Stimulated activated naive CD8-positive, alpha-beta T cell treated with anti-CD3 and anti-CD28 coated beads, Interleukin-15, Interleukin-2, amounts not matched to agents 100 ng/mL and 50 ng/mL, for 24 hours (primary cell): ENCODE measurements around the gene MKRN2OS.

ENCODE experiments used
- H3K27ac Mint-ChIP-seq: one replicate; pipeline ENCODE4 v1.8.0; 2021; ENCODE audit warnings: mild to moderate bottlenecking, mixed read lengths
- H3K27me3 Mint-ChIP-seq: one replicate; pipeline ENCODE4 v1.8.0; 2021; ENCODE audit warnings: mixed read lengths
- H3K36me3 Mint-ChIP-seq: one replicate; pipeline ENCODE4 v1.8.0; 2021; ENCODE audit warnings: low read depth, mixed read lengths
- H3K4me1 Mint-ChIP-seq: one replicate; pipeline ENCODE4 v1.8.0; 2021; ENCODE audit warnings: low read depth, mixed read lengths
- H3K4me3 Mint-ChIP-seq: one replicate; pipeline ENCODE4 v1.8.0; 2021; ENCODE audit warnings: mild to moderate bottlenecking, mixed read lengths
- H3K9me3 Mint-ChIP-seq: one replicate; pipeline ENCODE4 v1.8.0; 2021; ENCODE audit warnings: mixed read lengths

MKRN2OS gene

GRCh38 chr3:12512534-12513118 lies 32.7 kb downstream of the MKRN2OS start:
- Mint-ChIP-seq H3K4me1 (no peaks in the 10 kb centered on the region), H3K27me3 (no peaks in the 10 kb centered on the region), H3K27ac (no peak overlapping the region), H3K4me3 (no peak overlapping the region), H3K36me3 (peaks cover 51% of the 10 kb centered on the region), H3K9me3 (no peaks in the 10 kb centered on the region)

GRCh38 chr3:12509466-12509865 lies 35.8 kb downstream of the MKRN2OS start:
- Mint-ChIP-seq H3K27me3 (no peaks in the 10 kb centered on the region), H3K27ac (no peak overlapping the region), H3K36me3 (peaks cover 60% of the 10 kb centered on the region), H3K4me1 (no peaks in the 10 kb centered on the region), H3K4me3 (no peak overlapping the region), H3K9me3 (no peaks in the 10 kb centered on the region)

- Mint-ChIP-seq H3K27ac (no peak overlapping the region), H3K36me3 (peaks cover 62% of the 10 kb centered on the region), H3K4me1 (no peaks in the 10 kb centered on the region), H3K27me3 (no peaks in the 10 kb centered on the region), H3K9me3 (no peaks in the 10 kb centered on the region), H3K4me3 (no peak overlapping the region)
Observed at GRCh38 chr3:12508291-12508700, 37.0 kb downstream of the MKRN2OS start.

DNA sequence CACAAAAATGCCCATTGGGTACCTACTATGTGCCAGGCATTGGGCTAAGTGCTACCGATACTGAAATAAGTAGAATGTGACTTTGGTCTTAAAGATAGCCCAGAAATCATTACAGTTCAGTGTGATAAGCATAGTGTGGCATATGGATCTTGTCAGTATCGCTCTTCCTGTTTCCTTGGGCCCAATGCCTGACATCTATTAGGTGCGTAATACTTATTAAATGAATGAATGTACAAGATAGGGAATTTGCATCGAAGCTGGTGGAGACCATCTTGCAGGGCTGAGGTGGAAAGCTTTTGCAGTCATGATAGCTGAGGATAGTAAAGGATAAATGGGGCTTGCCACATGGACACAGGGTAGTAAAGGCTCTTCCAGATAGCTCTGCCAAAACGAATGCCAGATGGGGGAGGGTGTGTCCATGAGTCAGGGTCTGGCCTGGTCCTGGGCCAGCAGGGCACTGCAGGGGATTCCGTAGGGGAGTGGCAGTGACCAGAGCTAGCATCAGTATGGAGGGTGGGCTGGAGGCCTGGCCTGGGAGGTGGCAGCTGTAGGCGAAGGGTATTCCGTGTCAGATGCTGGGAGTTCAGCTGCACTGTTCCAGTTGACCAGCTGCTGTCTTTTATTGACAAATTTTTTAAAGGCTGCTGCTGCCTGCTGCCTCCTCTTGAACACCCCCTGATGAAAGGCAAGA lies 37.6 kb downstream of the MKRN2OS start:
- Mint-ChIP-seq H3K36me3 (peaks cover 63% of the 10 kb centered on the region), H3K27ac (no peak overlapping the region), H3K4me3 (no peak overlapping the region), H3K4me1 (no peaks in the 10 kb centered on the region), H3K9me3 (no peaks in the 10 kb centered on the region), H3K27me3 (no peaks in the 10 kb centered on the region)

GRCh38 chr3:12506201-12506709 lies 39.0 kb downstream of the MKRN2OS start:
- no peaks in the 10 kb centered on the region for H3K9me3 Mint-ChIP-seq
- no peaks in the 10 kb centered on the region for H3K4me1 Mint-ChIP-seq
- H3K27me3 Mint-ChIP-seq = no peaks in the 10 kb centered on the region
- peaks cover 62% of the 10 kb centered on the region for H3K36me3 Mint-ChIP-seq
- H3K4me3 Mint-ChIP-seq = no peak overlapping the region
- no peak overlapping the region for H3K27ac Mint-ChIP-seq

DNA sequence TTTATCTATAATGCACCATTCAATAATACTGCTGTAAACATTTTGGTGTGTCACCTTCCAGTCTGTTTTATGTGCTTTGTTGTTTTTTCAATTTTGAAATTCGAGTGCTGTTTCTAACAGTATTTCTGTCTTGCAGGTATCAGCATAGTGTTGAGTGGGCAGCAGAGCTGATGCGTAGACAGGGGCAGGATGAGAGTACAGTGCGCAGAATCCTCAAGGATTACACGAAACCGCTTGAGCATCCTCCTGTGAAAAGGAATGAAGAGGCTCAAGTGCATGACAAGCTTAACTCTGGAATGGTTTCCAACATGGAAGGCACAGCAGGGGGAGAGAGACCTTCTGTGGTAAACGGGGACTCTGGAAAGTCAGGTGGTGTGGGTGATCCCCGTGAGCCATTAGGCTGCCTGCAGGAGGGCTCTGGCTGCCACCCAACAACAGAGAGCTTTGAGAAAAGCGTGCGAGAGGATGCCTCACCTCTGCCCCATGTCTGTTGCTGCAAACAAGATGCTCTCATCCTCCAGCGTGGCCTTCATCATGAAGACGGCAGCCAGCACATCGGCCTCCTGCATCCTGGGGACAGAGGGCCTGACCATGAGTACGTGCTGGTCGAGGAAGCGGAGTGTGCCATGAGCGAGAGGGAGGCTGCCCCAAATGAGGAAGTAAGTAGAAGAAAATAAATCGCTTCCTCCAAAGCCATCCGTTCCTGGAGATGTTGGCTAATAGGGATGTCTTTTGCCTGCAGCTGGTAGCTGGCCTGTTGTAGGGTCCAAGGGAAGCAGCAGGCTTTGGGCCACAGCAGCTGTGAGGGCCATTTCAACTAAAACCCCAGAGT lies 42.0 kb downstream of the MKRN2OS start:
- no peak overlapping the region for H3K4me3 Mint-ChIP-seq
- H3K4me1 Mint-ChIP-seq = no peaks in the 10 kb centered on the region
- H3K27ac Mint-ChIP-seq = no peak overlapping the region
- H3K27me3 Mint-ChIP-seq = no peaks in the 10 kb centered on the region
- H3K9me3 Mint-ChIP-seq = no peaks in the 10 kb centered on the region
- peaks cover 69% of the 10 kb centered on the region for H3K36me3 Mint-ChIP-seq

- no peaks in the 10 kb centered on the region for H3K27me3 Mint-ChIP-seq
- no peaks in the 10 kb centered on the region for H3K4me1 Mint-ChIP-seq
- H3K9me3 Mint-ChIP-seq = no peaks in the 10 kb centered on the region
- H3K27ac Mint-ChIP-seq = no peak overlapping the region
- peaks cover 82% of the 10 kb centered on the region for H3K36me3 Mint-ChIP-seq
- H3K4me3 Mint-ChIP-seq = no peak overlapping the region
Observed at GRCh38 chr3:12501360-12502020, 43.8 kb downstream of the MKRN2OS start.

GRCh38 chr3:12499474-12499873 lies 45.8 kb downstream of the MKRN2OS start:
- no peak overlapping the region for H3K27ac Mint-ChIP-seq
- no peaks in the 10 kb centered on the region for H3K9me3 Mint-ChIP-seq
- no peaks in the 10 kb centered on the region for H3K27me3 Mint-ChIP-seq
- H3K36me3 Mint-ChIP-seq = peaks cover 82% of the 10 kb centered on the region
- no peaks in the 10 kb centered on the region for H3K4me1 Mint-ChIP-seq
- H3K4me3 Mint-ChIP-seq = no peak overlapping the region

DNA sequence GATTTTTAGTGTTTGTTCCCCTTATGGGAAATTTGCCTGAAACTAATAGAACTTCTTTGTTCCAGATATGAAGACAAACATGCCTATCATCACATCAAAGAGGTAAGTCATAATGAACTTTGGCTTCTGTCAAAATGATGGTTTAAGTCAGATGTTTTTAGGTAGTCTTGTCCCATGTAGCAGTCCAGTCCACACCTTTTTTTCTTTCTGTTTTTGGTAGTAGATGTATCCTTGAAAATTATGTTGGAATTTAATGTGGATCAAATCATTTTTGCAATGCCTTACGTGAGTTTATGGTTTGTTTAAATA lies 48.9 kb downstream of the MKRN2OS start:
- Mint-ChIP-seq H3K36me3 (peaks cover 82% of the 10 kb centered on the region), H3K9me3 (no peaks in the 10 kb centered on the region), H3K4me3 (no peak overlapping the region), H3K4me1 (no peaks in the 10 kb centered on the region), H3K27me3 (no peaks in the 10 kb centered on the region), H3K27ac (no peak overlapping the region)

DNA sequence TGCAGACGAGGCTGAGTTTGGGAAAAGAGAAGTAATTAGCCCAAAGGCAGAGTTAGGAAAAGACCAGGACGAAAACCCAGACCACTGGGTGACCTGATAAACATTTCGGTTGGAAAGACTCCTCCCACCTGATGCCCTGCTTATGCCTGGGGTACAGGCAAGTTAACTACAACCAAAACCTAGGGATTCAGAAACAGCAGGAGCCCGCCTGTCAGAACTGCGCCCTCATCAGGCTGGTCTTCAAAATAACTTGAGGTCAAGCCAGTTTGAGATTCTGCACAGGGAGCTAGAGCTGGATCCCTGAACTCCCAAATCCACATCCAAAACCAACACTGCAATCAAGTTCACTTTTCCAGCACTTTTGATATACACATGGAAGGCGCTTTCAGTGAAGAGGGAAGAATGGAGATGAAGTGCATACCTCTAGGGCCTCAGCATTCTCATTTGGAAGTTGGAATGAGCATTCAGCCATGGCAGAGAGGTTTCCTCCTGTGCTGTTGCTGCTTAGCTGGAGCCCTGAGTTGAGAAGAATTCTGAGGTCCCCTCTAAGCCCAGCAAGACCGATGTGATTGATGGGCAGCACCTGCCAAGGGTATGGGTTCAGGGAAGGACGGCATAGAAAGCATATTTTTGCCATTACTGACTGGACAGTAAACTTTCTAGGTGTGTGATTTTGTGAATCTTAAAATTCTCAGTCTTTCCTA lies 49.4 kb downstream of the MKRN2OS start:
- peaks cover 82% of the 10 kb centered on the region for H3K36me3 Mint-ChIP-seq
- no peak overlapping the region for H3K4me3 Mint-ChIP-seq

DNA sequence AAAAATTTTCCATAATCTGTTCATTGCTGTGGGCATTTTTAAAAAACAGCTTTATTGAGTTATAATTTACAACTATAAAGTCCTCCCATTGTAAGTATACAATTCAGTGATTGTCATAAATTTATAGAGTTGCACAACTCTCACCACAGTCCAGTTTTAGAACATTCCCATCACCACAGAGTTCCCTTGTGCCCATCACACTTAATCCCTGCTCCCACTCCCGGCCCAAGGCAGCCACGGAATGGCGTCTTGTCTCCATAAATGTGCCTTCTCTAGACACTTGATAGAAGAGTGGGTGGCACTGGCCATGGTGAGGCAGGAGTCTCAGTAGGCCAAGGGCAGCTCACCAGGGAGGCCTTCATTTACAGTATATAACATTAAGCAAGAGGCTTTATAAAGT lies 54.8 kb downstream of the MKRN2OS start:
- no peaks in the 10 kb centered on the region for H3K27me3 Mint-ChIP-seq

More for the DNA sequence above, 49.4 kb downstream of the MKRN2OS start:
- Mint-ChIP-seq H3K9me3 (no peaks in the 10 kb centered on the region), H3K27me3 (no peaks in the 10 kb centered on the region), H3K27ac (no peak overlapping the region), H3K4me1 (no peaks in the 10 kb centered on the region)

DNA sequence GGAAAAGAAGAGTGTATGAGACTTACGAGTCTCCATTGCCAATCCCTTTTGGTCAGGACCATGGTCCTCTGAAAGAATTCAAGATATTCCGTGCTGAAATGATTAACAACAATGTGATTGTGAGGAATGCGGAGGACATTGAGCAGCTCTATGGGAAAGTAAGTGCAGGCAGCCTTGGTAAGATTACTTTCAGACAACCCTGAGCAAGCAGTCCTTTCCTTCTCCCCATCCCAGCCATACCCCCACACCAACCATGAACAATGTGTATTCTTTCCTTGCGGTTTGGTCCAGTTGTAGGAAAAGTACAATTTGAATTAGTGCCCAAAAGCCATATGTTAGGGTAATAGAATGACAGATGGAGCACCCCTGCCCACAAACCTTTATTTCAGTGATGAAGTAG lies 55.5 kb downstream of the MKRN2OS start:
- Mint-ChIP-seq H3K36me3 (peaks cover 69% of the 10 kb centered on the region), H3K27me3 (no peaks in the 10 kb centered on the region), H3K9me3 (no peaks in the 10 kb centered on the region), H3K27ac (no peak overlapping the region), H3K4me1 (peaks cover 24% of the 10 kb centered on the region), H3K4me3 (no peak overlapping the region)

More for the DNA sequence above, 54.8 kb downstream of the MKRN2OS start:
- Mint-ChIP-seq H3K36me3 (peaks cover 73% of the 10 kb centered on the region), H3K27ac (no peak overlapping the region), H3K9me3 (no peaks in the 10 kb centered on the region), H3K4me3 (no peak overlapping the region), H3K4me1 (peaks cover 16% of the 10 kb centered on the region)
